Retinal pigment epithelial cell (primary cell): ENCODE measurements around the gene CGNL1.

Experiments used
- DNase-seq: peaks from one replicate; pipeline ENCODE4 v3.0.0-alpha.2; 2010; ENCODE audit warnings: low read depth
- H3K4me3 ChIP-seq: 2 replicates; pipeline ENCODE4 v1.5.1; 2011; ENCODE audit warnings: mild to moderate bottlenecking, low read length, control low read depth, moderate library complexity
- CTCF ChIP-seq: conservative IDR thresholded peaks from 2 replicates; pipeline ENCODE4 v1.5.1; 2011; ENCODE audit warnings: low read depth, low read length, control low read depth, inconsistent platforms

Gene CGNL1

DNA sequence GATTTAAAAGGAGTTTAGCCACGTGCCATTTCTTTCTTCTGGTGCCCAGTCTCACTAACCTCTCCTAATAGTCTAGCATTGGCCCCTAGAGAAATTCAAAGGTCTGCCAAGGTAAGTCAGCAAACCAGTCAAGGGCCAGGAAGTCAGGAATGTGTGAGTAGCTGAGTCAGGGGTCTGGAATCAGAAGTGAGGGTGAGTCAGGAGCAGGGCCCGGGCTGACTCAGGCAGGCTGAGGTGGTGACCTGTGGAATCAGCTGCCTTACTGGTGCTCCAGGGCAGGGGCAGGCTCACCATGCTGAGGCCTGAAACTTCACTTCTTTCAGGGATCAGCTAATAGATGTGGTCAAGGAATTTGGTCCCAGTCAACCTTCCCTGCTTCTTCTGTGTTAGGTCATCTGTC is 109.6 kb downstream of the CGNL1 start:
- DNase-seq, result peak; percentile 95
- H3K4me3 ChIP-seq, result no peak overlapping the region
- no peak for TF ChIP-seq CTCF

GRCh38 chr15:57486833-57487232 is 110.5 kb downstream of the CGNL1 start:
- TF ChIP-seq CTCF, result no peak
- no peak overlapping the region for H3K4me3 ChIP-seq
- no peak for DNase-seq

DNA sequence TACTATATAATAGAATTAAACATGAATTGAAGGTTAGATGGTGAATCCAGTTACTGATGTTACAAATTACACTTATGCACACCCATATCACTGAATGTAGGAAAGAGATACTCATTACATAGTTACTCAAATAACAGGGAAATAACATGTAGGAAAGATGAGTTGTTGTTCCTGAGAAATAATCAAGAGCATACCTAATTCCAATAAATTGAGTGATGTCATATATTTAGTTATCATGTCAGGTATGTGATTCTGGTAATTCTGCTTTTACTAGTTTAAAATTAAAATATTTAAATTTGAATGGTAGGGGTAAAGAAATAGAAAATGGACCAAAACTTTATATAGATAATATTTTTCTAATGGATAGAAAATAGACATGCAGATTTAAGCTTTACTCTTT is 112.8 kb downstream of the CGNL1 start:
- DNase-seq, result no peak
- no peak for TF ChIP-seq CTCF
- no peak overlapping the region for H3K4me3 ChIP-seq

GRCh38 chr15:57493351-57493750 is 117.0 kb downstream of the CGNL1 start:
- DNase-seq, result no peak
- no peak for TF ChIP-seq CTCF
- no peak overlapping the region for H3K4me3 ChIP-seq

- no peak for DNase-seq
- no peak for TF ChIP-seq CTCF
- H3K4me3 ChIP-seq, result no peak overlapping the region
Measured at GRCh38 chr15:57494581-57494980, 118.3 kb downstream of the CGNL1 start.

GRCh38 chr15:57495041-57495440 is 118.7 kb downstream of the CGNL1 start:
- DNase-seq, result no peak
- no peak overlapping the region for H3K4me3 ChIP-seq
- TF ChIP-seq CTCF, result no peak

GRCh38 chr15:57495554-57496165 is 119.4 kb downstream of the CGNL1 start:
- no peak for TF ChIP-seq CTCF
- no peak for DNase-seq
- H3K4me3 ChIP-seq, result no peak overlapping the region
